Cardiac muscle cell (in vitro differentiated cells and primary cell): Measurements from ENCODE around the gene SOX5. TPM values are rescaled to one million over a fixed set of nuclear protein-coding genes. Genes with fewer than 3 reads are reported as not detected.

Experiments used
- DNase-seq, 2 donors: peaks; one replicate each; pipeline versions ENCODE4 v3.0.0 to v3.0.0-alpha.2; 2010 to 2017; ENCODE audit warnings: low read depth in 1 of 2, low spot score in 1 of 2
- H3K27ac ChIP-seq: fragments of 200-600 bp; sonication (generic); 2 replicates; pipeline ENCODE4 v1.5.1; 2016
- H3K27me3 ChIP-seq: fragments of 200-600 bp; sonication (generic); 2 replicates; pipeline ENCODE4 v1.6.0; 2016; ENCODE audit warnings: control low read depth
- H3K36me3 ChIP-seq: fragments of 200-600 bp; sonication (generic); 2 replicates; pipeline ENCODE4 v1.5.1; 2016; ENCODE audit warnings: control low read depth
- H3K4me1 ChIP-seq: fragments of 200-600 bp; sonication (generic); 2 replicates; pipeline ENCODE4 v1.8.1; 2017; ENCODE audit warnings: low read depth, mild to moderate bottlenecking, mixed run types
- H3K4me3 ChIP-seq: fragments of 200-600 bp; sonication (generic); 2 replicates; pipeline ENCODE4 v1.5.1; 2016; ENCODE audit warnings: mild to moderate bottlenecking
- H3K9me3 ChIP-seq: fragments of 200-600 bp; sonication (generic); 2 replicates; pipeline ENCODE4 v1.5.1; 2017; ENCODE audit warnings: low read depth, mild to moderate bottlenecking, control low read depth
- polyA plus RNA-seq: library from polyadenylated mRNA; unstranded; fragments of >200 nt; fragmentation: Nextera tagmentation; extraction: Ambion mirVana; gene quantifications from 2 replicates; pipeline ENCODE4 v1.2.1, GENCODE V29; 2016
- total RNA-seq: library from RNA; depleted of rRNA; stranded (reverse); fragments of >200 nt; gene quantifications from 2 replicates; pipeline ENCODE4 v1.2.3, GENCODE V29; 2016
- TF ChIP-seq, protein P1 (sequence below): IDR thresholded peaks from 2 replicates; pipeline ENCODE4 v1.5.1; 2012; ENCODE audit warnings: low read depth, mild to moderate bottlenecking, low read length

Gene SOX5
- total and polyA plus RNA-seq, 2 experiments from 2014 or later, result 6.8 to 11.9 TPM

DNA sequence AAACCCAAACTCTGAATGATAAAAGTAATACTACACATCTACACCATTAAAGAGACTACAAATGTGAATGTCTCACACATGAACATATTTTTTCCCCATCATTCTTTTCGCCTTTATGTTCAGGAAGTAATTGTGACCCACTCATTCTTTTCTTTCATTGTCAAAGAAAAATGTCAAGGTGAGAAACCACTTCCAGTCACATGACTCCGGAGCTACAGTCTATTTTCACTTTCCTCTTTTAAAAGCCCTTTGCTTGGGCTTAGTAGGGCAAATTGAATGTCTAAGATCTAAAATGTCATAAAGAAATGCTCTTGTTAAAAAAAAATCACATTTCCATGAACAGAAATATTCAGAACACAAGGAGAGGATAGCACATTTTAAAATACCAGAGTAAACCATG lies 461.3 kb downstream of the SOX5 start:
- Histone ChIP-seq H3K9me3 (no peaks in the 10 kb centered on the region), H3K4me1 (no peaks in the 10 kb centered on the region), H3K27me3 (no peaks in the 10 kb centered on the region), H3K36me3 (no peaks in the 10 kb centered on the region), H3K4me3 (no peak overlapping the region), H3K27ac (no peak overlapping the region)
- TF ChIP-seq, protein P1, sequence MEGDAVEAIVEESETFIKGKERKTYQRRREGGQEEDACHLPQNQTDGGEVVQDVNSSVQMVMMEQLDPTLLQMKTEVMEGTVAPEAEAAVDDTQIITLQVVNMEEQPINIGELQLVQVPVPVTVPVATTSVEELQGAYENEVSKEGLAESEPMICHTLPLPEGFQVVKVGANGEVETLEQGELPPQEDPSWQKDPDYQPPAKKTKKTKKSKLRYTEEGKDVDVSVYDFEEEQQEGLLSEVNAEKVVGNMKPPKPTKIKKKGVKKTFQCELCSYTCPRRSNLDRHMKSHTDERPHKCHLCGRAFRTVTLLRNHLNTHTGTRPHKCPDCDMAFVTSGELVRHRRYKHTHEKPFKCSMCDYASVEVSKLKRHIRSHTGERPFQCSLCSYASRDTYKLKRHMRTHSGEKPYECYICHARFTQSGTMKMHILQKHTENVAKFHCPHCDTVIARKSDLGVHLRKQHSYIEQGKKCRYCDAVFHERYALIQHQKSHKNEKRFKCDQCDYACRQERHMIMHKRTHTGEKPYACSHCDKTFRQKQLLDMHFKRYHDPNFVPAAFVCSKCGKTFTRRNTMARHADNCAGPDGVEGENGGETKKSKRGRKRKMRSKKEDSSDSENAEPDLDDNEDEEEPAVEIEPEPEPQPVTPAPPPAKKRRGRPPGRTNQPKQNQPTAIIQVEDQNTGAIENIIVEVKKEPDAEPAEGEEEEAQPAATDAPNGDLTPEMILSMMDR, result no peak
- DNase-seq, result no peak

- H3K9me3 ChIP-seq, result no peaks in the 10 kb centered on the region
- TF ChIP-seq, protein P1, result no peak
- H3K4me1 ChIP-seq, result no peaks in the 10 kb centered on the region
- DNase-seq, result no peak
- no peaks in the 10 kb centered on the region for H3K36me3 ChIP-seq
- no peak overlapping the region for H3K27ac ChIP-seq
- H3K27me3 ChIP-seq, result no peaks in the 10 kb centered on the region
- H3K4me3 ChIP-seq, result no peak overlapping the region
These were observed 465.2 kb downstream of the SOX5 start for GRCh38 chr12:23484238-23484637.

DNA sequence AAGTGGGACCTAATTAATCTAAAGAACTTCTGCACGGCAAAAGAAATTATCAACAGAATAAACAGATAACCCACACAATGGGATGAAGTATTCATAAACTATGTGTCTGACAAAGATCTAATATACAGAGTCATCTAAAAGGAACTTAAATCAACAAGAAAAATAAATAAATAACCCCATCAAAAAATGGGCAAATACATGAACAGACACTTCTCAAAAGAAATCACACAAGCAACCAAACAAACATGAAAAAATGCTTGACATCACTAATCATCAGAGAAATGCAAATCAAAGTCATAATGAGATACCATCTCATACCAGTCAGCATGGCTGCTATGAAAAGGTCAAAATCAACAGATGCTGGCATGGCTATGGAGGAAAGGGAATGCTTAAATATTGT lies 466.9 kb downstream of the SOX5 start:
- Histone ChIP-seq H3K4me1 (no peaks in the 10 kb centered on the region), H3K27ac (no peak overlapping the region), H3K4me3 (no peak overlapping the region), H3K27me3 (no peaks in the 10 kb centered on the region), H3K9me3 (no peaks in the 10 kb centered on the region), H3K36me3 (no peaks in the 10 kb centered on the region)
- DNase-seq, result no peak
- TF ChIP-seq, protein P1, result no peak
